Endothelial cell of umbilical vein (primary cell): Measurements from ENCODE around the gene BDH1.

Source experiments
- EZH2 ChIP-seq: IDR thresholded peaks from 2 replicates; pipeline ENCODE4 v1.6.1; 2012; ENCODE audit warnings: borderline replicate concordance, low read depth, mild to moderate bottlenecking, moderate library complexity, low read length, inconsistent platforms; ENCODE audit not compliant: severe bottlenecking
- GATA2 ChIP-seq: IDR thresholded peaks from 2 replicates; pipeline ENCODE4 v1.7.0; 2011; ENCODE audit warnings: low read depth, mild to moderate bottlenecking, moderate library complexity, mixed read lengths, low read length; ENCODE audit not compliant: insufficient read length, insufficient read depth
- MAX ChIP-seq: IDR thresholded peaks from 2 replicates; pipeline ENCODE4 v1.6.1; 2011; ENCODE audit not compliant: insufficient read depth, insufficient read length
- POLR2A ChIP-seq: IDR thresholded peaks from 2 replicates; pipeline ENCODE4 v1.6.1; 2012; ENCODE audit warnings: low read depth, mild to moderate bottlenecking, control low read depth, low read length
- POLR2AphosphoS5 ChIP-seq: IDR thresholded peaks from 2 replicates; pipeline ENCODE4 v1.6.1; 2012; ENCODE audit warnings: low read depth, mild to moderate bottlenecking, control low read depth, low read length, moderate library complexity; ENCODE audit not compliant: insufficient read depth
- TF ChIP-seq, protein P1 (sequence below), 2 donors: IDR thresholded peaks; 1 replicate in 1 of 2; 2 replicates in 1 of 2; pipeline ENCODE4 v1.5.1; 2011; ENCODE audit warnings: low read length in 2 of 2, mild to moderate bottlenecking in 2 of 2, moderate library complexity in 2 of 2, control low read depth in 1 of 2, inconsistent platforms in 1 of 2, low read depth in 1 of 2; ENCODE audit not compliant: insufficient read depth in 1 of 2; ENCODE audit errors: extremely low read depth in 1 of 2

DNA sequence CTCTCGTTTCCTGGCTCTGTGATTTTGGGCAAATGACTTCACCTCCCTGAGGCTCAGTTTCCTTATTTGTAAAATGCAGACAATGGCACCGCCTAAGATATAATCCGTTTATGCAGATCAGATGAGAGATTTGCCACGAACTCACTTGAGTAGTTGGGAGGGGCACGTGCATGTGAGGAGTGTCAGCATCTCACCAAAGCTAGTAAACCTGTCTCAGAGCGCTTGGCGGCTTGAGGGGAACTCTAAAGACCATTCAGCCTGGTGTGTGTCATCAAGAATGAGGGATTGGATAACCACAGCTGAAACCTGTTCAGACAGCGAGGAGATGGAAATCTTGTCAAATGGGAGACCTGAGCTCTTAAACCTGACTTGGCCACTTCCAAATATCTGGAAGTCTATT, 48.7 kb downstream of the BDH1 start:
- no peak for TF ChIP-seq POLR2AphosphoS5
- TF ChIP-seq, protein P1, sequence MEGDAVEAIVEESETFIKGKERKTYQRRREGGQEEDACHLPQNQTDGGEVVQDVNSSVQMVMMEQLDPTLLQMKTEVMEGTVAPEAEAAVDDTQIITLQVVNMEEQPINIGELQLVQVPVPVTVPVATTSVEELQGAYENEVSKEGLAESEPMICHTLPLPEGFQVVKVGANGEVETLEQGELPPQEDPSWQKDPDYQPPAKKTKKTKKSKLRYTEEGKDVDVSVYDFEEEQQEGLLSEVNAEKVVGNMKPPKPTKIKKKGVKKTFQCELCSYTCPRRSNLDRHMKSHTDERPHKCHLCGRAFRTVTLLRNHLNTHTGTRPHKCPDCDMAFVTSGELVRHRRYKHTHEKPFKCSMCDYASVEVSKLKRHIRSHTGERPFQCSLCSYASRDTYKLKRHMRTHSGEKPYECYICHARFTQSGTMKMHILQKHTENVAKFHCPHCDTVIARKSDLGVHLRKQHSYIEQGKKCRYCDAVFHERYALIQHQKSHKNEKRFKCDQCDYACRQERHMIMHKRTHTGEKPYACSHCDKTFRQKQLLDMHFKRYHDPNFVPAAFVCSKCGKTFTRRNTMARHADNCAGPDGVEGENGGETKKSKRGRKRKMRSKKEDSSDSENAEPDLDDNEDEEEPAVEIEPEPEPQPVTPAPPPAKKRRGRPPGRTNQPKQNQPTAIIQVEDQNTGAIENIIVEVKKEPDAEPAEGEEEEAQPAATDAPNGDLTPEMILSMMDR (IDR thresholded peaks at IDR 0.05; ENCODE audit: extremely low read depth in 1 of 2, insufficient read depth in 1 of 2, low read depth in 1 of 2, low read length in 2 of 2), result no peak
- no peak for TF ChIP-seq EZH2
- no peak for TF ChIP-seq POLR2A
- TF ChIP-seq MAX, result no peak
- TF ChIP-seq GATA2, result no peak
